AG04450 (cell line): ENCODE measurements around the gene MATN4. TPM values are rescaled to one million over a fixed set of nuclear protein-coding genes. Genes with fewer than 3 reads are reported as not detected.

Experiments used
- CTCF ChIA-PET: fragments of 300-600, 350-600 bp; formaldehyde crosslinking; extraction: SDS; loops from one replicate; lab custom pipeline; 2022; ENCODE audit warnings: antibody characterized with exemption, inconsistent platforms; lab: Charles Lee
- POLR2A ChIA-PET: fragments of 350-600 bp; formaldehyde crosslinking; extraction: SDS; loops from one replicate; lab custom pipeline; 2021; ENCODE audit warnings: antibody characterized with exemption, inconsistent platforms; lab: Yijun Ruan, JAX
- DNase-seq: peaks from one replicate; pipeline ENCODE4 v3.0.0-alpha.2; 2011; ENCODE audit warnings: low read depth, low spot score
- H3K27ac ChIP-seq: one replicate; pipeline ENCODE4 v1.5.1; 2012; ENCODE audit warnings: low read depth, low read length, control low read depth
- H3K27me3 ChIP-seq: one replicate; pipeline ENCODE4 v1.6.0; 2012; ENCODE audit warnings: low read length; ENCODE audit not compliant: control insufficient read depth, insufficient read depth
- H3K4me3 ChIP-seq: 2 replicates; pipeline ENCODE4 v1.5.1; 2011; ENCODE audit warnings: mild to moderate bottlenecking, low read depth, low read length, control low read depth
- H3K9me3 ChIP-seq: 2 replicates; pipeline ENCODE4 v1.5.1; 2012; ENCODE audit warnings: low read length; ENCODE audit not compliant: control insufficient read depth, insufficient read depth
- polyA plus RNA-seq: library from polyadenylated mRNA; depleted of rRNA; stranded (reverse); fragments of >200 nt; gene quantifications from 2 replicates; pipeline ENCODE4 v1.2.3, GENCODE V29; 2011
- TF ChIP-seq, protein P1 (sequence below): IDR thresholded peaks from 2 replicates; pipeline ENCODE4 v1.5.1; 2011; ENCODE audit warnings: low read depth, low read length, control low read depth, inconsistent platforms

MATN4 gene
- polyA plus RNA-seq, 1 experiment, result not detected

- Histone ChIP-seq H3K27me3 (peaks cover 15% of the 10 kb centered on the region), H3K9me3 (no peaks in the 10 kb centered on the region), H3K27ac (no peak overlapping the region), H3K4me3 (no peak overlapping the region)
- POLR2A ChIA-PET, result no interaction called here
- DNase-seq, result no peak
- TF ChIP-seq, protein P1, sequence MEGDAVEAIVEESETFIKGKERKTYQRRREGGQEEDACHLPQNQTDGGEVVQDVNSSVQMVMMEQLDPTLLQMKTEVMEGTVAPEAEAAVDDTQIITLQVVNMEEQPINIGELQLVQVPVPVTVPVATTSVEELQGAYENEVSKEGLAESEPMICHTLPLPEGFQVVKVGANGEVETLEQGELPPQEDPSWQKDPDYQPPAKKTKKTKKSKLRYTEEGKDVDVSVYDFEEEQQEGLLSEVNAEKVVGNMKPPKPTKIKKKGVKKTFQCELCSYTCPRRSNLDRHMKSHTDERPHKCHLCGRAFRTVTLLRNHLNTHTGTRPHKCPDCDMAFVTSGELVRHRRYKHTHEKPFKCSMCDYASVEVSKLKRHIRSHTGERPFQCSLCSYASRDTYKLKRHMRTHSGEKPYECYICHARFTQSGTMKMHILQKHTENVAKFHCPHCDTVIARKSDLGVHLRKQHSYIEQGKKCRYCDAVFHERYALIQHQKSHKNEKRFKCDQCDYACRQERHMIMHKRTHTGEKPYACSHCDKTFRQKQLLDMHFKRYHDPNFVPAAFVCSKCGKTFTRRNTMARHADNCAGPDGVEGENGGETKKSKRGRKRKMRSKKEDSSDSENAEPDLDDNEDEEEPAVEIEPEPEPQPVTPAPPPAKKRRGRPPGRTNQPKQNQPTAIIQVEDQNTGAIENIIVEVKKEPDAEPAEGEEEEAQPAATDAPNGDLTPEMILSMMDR, result no peak
- CTCF ChIA-PET, result interaction anchor here (1.2 to 2.2 kb wide), 3 partner anchors 21 to 24 kb away, joined by 3 to 7 read pairs (median 5); no protein-coding TSS in a partner anchor
These were observed 38.3 kb downstream of the MATN4 start for GRCh38 chr20:45269754-45270270.

GRCh38 chr20:45269056-45269455 is 39.0 kb downstream of the MATN4 start:
- ChIA-PET POLR2A (no interaction called here), CTCF (interaction anchor here (1.2 to 2.2 kb wide), 3 partner anchors 22 to 25 kb away, joined by 3 to 7 read pairs (median 5); no protein-coding TSS in a partner anchor)
- H3K9me3 ChIP-seq, result no peaks in the 10 kb centered on the region
- peaks cover 13% of the 10 kb centered on the region for H3K27me3 ChIP-seq
- DNase-seq, result no peak
- TF ChIP-seq, protein P1, result no peak
- H3K4me3 ChIP-seq, result no peak overlapping the region
- no peak overlapping the region for H3K27ac ChIP-seq

- no peaks in the 10 kb centered on the region for H3K9me3 ChIP-seq
- no peak overlapping the region for H3K27ac ChIP-seq
- ChIA-PET POLR2A (no interaction called here), CTCF (interaction anchor here (0.5 to 2.2 kb wide), 4 partner anchors 22 to 1413 kb away, joined by 3 to 7 read pairs (median 4); no protein-coding TSS in a partner anchor)
- no peak for DNase-seq
- H3K4me3 ChIP-seq, result no peak overlapping the region
- TF ChIP-seq, protein P1, result no peak
- peaks cover 8% of the 10 kb centered on the region for H3K27me3 ChIP-seq
These were observed 39.6 kb downstream of the MATN4 start for GRCh38 chr20:45268531-45268930.

DNA sequence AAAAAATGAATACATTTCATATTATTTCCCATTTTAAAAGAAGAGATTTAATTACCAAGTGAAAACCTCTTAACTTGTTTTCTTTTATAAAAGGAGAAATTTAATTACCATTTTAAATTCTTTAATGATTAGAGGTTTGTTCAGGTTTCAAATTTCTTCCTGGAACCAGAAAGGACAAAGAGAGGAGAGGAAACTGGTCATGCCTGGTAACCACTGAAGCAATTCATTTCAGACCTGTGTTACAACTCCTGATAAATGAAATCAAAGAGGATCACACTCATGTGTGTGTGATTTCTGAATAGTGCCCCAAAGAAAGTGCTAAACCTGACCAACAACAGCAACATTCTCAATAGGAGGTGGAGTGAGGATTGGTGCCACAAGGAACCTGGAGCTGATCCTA is 41.1 kb downstream of the MATN4 start:
- Histone ChIP-seq H3K27me3 (peaks cover 6% of the 10 kb centered on the region), H3K27ac (no peak overlapping the region), H3K4me3 (no peak overlapping the region), H3K9me3 (no peaks in the 10 kb centered on the region)
- no peak for DNase-seq
- ChIA-PET CTCF (no interaction called here), POLR2A (no interaction called here)
- TF ChIP-seq, protein P1, result no peak

GRCh38 chr20:45263556-45264266 is 44.4 kb downstream of the MATN4 start:
- Histone ChIP-seq H3K27ac (no peak overlapping the region), H3K4me3 (no peak overlapping the region), H3K9me3 (no peaks in the 10 kb centered on the region), H3K27me3 (peaks cover 8% of the 10 kb centered on the region)
- ChIA-PET POLR2A (no interaction called here), CTCF (no interaction called here)
- TF ChIP-seq, protein P1, result no peak
- no peak for DNase-seq
